Stimulated activated CD4-positive, alpha-beta T cell treated with anti-CD3 and anti-CD28 coated beads, Interleukin-4, amount 100 ng/mL, for 1 hour (primary cell): ENCODE measurements around the gene COA6.

Experiments used
- DNase-seq: peaks from one replicate; pipeline ENCODE4 v3.0.0-alpha.2; 2020

COA6 gene

DNA sequence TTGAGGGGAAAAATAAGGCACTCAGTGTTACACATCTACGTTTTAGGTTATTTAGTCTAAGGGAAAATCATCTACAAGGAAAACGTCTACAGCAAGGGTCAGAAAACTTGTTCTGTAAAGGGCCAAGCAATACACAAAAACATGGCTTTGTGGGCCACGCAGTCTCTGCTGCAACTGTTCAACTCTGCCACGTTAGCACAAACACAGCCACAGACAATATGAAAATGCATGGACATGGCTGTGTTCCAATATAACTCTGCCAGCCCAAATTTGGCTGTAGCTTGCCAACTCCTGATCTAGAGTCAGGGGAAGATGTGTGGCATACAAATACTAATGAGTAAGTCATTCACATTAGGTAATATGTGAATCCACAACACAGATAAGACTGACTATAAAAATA lies 40.7 kb downstream of the COA6 start:
- DNase-seq, result no peak

- no peak for DNase-seq
These were observed 54.8 kb downstream of the COA6 start for GRCh38 chr1:234427950-234428646.

GRCh38 chr1:234429434-234429806 lies 56.2 kb downstream of the COA6 start:
- no peak for DNase-seq

DNA sequence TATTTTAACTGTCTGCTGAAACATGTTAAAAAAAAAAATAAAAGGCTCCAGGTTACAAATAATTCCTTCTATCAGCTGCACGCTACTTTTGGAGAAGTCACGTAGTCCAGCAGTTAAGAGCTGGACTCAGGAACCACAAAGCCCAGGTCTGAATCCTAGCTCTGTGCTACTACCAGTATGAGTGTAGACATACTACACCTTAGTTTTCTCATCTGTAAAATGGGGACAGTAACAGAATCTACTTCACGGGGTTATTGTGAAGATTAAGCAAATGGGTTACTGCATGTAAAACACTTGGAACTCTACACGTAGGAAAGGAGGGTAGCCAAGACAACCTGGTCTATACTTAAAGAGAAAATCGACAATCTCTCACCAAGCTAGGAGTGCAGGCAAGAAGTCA lies 57.4 kb downstream of the COA6 start:
- DNase-seq, result no peak

DNA sequence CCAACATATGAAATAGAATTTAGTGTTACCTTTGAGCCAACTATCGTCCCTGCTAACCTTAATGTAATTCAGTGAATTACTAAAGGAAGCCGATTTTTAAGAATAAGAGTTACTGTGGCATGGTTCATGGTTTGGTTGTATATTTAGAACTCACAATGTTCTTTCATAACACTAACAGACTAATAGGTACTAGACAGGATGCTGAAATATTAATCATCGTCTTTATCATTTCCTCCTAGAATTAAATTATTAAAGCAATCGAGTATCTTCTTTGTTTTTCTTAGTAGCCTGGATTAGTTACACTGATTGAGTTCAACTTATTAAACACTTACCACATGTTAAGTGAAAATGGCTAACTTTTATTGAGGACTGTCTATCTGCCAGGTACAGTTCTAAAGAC lies 58.0 kb downstream of the COA6 start:
- no peak for DNase-seq

GRCh38 chr1:234433563-234434285 lies 60.5 kb downstream of the COA6 start:
- DNase-seq, result no peak
